ENCODE measurements around the gene CCDC30. TPM values are rescaled to one million over a fixed set of nuclear protein-coding genes. Genes with fewer than 3 reads are reported as not detected.

CCDC30 gene
- total RNA-seq, 1 experiment from 2014 or later: 4.4 TPM

- no peak for TF ChIP-seq CTCF (IDR thresholded peaks at IDR 0.05; ENCODE audit: unreplicated experiment)
- H3K4me3 Mint-ChIP-seq (ENCODE audit: low read depth, unreplicated experiment): no peak overlapping the region
- CTCF ChIA-PET: interaction anchor here (0.6 kb wide), 1 partner anchor 201 kb away, joined by 3 read pairs; no protein-coding TSS in a partner anchor
- DNase-seq: no peak
- BruUV-seq (replicated peaks): no TSS peak
- no peaks in the 10 kb centered on the region for H3K4me1 Mint-ChIP-seq (ENCODE audit: low read depth, unreplicated experiment)
- no peaks in the 10 kb centered on the region for H3K27me3 Mint-ChIP-seq (ENCODE audit: unreplicated experiment)
- intact Hi-C loops (cut with micrococcal nuclease; ENCODE audit: unreplicated experiment): no loop called here
- H3K36me3 Mint-ChIP-seq (ENCODE audit: insufficient read depth, unreplicated experiment): no peaks in the 10 kb centered on the region
- no peak overlapping the region for H3K27ac Mint-ChIP-seq (ENCODE audit: unreplicated experiment)
- H3K9me3 Mint-ChIP-seq (ENCODE audit: low read depth, unreplicated experiment): no peaks in the 10 kb centered on the region
Observed at GRCh38 chr1:42430286-42431135, 32.6 kb upstream of the CCDC30 start.

GRCh38 chr1:42431514-42431913 lies 31.6 kb upstream of the CCDC30 start:
- no peak overlapping the region for H3K4me3 Mint-ChIP-seq (ENCODE audit: low read depth, unreplicated experiment)
- no TSS peak for BruUV-seq (replicated peaks)
- no peaks in the 10 kb centered on the region for H3K36me3 Mint-ChIP-seq (ENCODE audit: insufficient read depth, unreplicated experiment)
- DNase-seq: no peak
- intact Hi-C loops (cut with micrococcal nuclease; ENCODE audit: unreplicated experiment): no loop called here
- CTCF ChIA-PET: no interaction called here
- H3K27me3 Mint-ChIP-seq (ENCODE audit: unreplicated experiment): no peaks in the 10 kb centered on the region
- H3K9me3 Mint-ChIP-seq (ENCODE audit: low read depth, unreplicated experiment): no peaks in the 10 kb centered on the region
- H3K27ac Mint-ChIP-seq (ENCODE audit: unreplicated experiment): no peak overlapping the region
- TF ChIP-seq CTCF (IDR thresholded peaks at IDR 0.05; ENCODE audit: unreplicated experiment): no peak
- H3K4me1 Mint-ChIP-seq (ENCODE audit: low read depth, unreplicated experiment): no peaks in the 10 kb centered on the region

GRCh38 chr1:42432714-42433113 lies 30.4 kb upstream of the CCDC30 start:
- DNase-seq: no peak
- Mint-ChIP-seq H3K27me3 (ENCODE audit: unreplicated experiment) (no peaks in the 10 kb centered on the region), H3K9me3 (ENCODE audit: low read depth, unreplicated experiment) (no peaks in the 10 kb centered on the region), H3K27ac (ENCODE audit: unreplicated experiment) (no peak overlapping the region), H3K36me3 (ENCODE audit: insufficient read depth, unreplicated experiment) (no peaks in the 10 kb centered on the region), H3K4me1 (ENCODE audit: low read depth, unreplicated experiment) (no peaks in the 10 kb centered on the region), H3K4me3 (ENCODE audit: low read depth, unreplicated experiment) (no peak overlapping the region)
- intact Hi-C loops (cut with micrococcal nuclease; ENCODE audit: unreplicated experiment): no loop called here
- no TSS peak for BruUV-seq (replicated peaks)
- CTCF ChIA-PET: no interaction called here
- TF ChIP-seq CTCF (IDR thresholded peaks at IDR 0.05; ENCODE audit: unreplicated experiment): no peak

GRCh38 chr1:42433369-42433768 lies 29.7 kb upstream of the CCDC30 start:
- Mint-ChIP-seq H3K4me1 (ENCODE audit: low read depth, unreplicated experiment) (no peaks in the 10 kb centered on the region), H3K27me3 (ENCODE audit: unreplicated experiment) (no peaks in the 10 kb centered on the region), H3K27ac (ENCODE audit: unreplicated experiment) (no peak overlapping the region), H3K9me3 (ENCODE audit: low read depth, unreplicated experiment) (no peaks in the 10 kb centered on the region), H3K4me3 (ENCODE audit: low read depth, unreplicated experiment) (no peak overlapping the region), H3K36me3 (ENCODE audit: insufficient read depth, unreplicated experiment) (no peaks in the 10 kb centered on the region)
- no TSS peak for BruUV-seq (replicated peaks)
- intact Hi-C loops (cut with micrococcal nuclease; ENCODE audit: unreplicated experiment): no loop called here
- DNase-seq: no peak
- TF ChIP-seq CTCF (IDR thresholded peaks at IDR 0.05; ENCODE audit: unreplicated experiment): no peak
- CTCF ChIA-PET: interaction anchor here (0.7 kb wide), 1 partner anchor 9 kb away, joined by 4 read pairs; no protein-coding TSS in a partner anchor

All from Calu3 (cell line).